GM12872 (cell line): Measurements from ENCODE around the gene MS4A10.

Experiments
- TF ChIP-seq, protein P1 (sequence below): IDR thresholded peaks from 3 replicates; pipeline ENCODE4 v1.5.1; 2011; ENCODE audit warnings: low read depth, mild to moderate bottlenecking, low read length, moderate library complexity; ENCODE audit not compliant: insufficient read depth

The MS4A10 gene

DNA sequence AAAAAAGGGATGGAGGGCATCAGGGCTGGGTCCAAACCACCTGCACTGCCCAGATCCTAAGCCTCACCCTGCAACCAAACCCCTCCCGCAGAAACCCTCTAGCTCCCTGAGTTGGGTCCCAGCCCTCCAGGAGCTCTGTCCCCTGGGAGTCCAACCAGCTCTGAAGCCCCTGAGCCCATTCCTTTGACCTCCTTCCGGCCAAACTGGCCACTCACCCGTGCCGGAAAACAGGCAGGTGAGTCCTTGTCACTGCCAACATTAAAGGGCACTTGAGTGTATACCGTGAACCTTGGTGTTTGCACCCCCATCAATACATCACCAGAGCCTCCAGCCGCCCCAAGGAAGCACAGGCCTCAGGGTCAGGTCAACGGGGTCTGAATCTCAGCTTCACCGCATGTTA, 16.9 kb upstream of the MS4A10 start:
- TF ChIP-seq, protein P1, sequence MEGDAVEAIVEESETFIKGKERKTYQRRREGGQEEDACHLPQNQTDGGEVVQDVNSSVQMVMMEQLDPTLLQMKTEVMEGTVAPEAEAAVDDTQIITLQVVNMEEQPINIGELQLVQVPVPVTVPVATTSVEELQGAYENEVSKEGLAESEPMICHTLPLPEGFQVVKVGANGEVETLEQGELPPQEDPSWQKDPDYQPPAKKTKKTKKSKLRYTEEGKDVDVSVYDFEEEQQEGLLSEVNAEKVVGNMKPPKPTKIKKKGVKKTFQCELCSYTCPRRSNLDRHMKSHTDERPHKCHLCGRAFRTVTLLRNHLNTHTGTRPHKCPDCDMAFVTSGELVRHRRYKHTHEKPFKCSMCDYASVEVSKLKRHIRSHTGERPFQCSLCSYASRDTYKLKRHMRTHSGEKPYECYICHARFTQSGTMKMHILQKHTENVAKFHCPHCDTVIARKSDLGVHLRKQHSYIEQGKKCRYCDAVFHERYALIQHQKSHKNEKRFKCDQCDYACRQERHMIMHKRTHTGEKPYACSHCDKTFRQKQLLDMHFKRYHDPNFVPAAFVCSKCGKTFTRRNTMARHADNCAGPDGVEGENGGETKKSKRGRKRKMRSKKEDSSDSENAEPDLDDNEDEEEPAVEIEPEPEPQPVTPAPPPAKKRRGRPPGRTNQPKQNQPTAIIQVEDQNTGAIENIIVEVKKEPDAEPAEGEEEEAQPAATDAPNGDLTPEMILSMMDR, result no peak

DNA sequence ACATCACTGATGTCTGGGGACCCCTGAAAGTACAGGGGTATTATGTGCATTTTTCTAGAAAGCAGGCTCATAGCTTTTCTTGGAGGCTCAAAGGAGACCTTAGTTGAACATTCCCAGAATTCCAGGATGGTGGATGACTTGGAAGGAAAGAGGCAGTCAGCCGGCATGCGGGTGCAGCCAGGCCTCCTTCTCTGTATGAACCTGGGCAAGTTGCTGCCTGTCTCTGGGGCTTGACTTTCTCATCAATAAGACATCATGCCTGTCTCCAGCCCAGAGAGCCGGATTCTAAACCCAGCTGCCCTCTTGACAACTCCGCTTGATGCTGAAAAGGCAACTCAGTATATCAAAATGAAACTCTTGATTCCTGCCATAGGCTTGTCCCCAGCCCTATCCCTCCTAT, 15.9 kb upstream of the MS4A10 start:
- TF ChIP-seq, protein P1, result no peak

DNA sequence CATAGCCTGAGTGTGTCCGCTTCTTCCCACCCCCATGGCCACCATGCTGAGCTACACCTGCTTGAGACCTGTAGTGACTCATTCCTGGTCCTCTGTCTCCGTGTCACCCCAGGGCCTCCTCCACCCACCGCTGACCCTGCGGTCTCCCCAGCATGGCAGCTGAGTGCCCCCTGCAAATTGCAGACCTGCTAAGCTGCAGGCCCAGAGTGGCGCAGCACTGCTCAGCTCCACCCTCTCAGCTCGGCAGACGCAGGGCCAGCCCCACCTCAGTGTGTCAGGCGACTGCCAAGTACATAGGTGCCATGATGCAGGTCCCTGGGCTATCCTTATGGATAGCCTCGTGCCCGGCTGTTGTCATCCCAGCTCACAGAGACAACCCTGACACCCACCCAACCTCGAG, 15.3 kb upstream of the MS4A10 start:
- TF ChIP-seq, protein P1, result no peak

DNA sequence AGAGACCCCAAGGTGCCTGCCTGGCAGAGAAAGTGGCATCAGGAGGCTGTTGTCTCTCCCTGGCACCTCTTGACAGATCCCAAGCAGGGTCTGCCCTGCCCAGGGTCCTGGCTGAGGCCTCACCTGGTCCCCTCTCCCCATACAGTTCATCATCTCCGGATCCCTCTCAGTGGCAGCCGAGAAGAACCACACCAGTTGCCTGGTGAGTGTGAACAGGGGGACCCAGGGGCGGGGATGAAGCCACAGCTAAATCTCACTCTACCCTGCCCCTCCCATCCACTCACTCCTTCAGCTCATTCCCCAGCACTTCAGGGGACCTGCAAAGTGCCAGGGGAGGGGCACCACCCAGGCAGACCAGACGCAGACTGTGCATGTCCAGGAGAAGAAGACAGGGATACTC, 14.0 kb upstream of the MS4A10 start:
- TF ChIP-seq, protein P1, result no peak

DNA sequence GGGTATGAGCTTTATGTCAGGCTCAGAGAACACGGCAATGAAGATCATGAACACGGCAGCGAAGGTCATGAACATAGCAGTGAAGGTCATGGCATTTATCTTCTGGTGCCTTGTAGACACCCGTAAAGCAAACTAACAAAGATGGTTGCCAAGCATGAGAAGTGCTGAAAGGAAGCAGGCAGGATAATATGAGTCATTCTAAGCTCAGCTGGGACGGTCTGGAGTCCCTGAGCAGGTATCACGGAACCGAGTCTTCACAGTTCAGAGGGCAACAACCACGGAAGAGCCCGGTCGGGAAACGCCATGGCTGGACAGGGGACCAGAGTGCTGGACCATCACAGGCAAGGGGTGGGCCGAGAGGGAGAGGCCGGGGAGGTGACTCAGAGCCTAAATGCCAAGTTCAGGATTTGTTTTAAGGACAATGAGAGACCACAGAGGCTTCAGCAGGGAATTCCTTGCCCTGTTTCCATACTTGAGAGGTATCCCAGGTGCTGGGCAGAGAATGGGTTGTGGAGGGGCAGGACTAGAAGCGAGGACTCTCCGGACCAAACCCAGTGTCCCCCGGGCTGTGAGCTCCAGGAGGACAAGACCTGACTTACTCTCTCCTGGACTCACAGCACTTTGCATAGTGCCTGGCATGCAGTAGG, 13.1 kb upstream of the MS4A10 start:
- TF ChIP-seq, protein P1, result no peak

DNA sequence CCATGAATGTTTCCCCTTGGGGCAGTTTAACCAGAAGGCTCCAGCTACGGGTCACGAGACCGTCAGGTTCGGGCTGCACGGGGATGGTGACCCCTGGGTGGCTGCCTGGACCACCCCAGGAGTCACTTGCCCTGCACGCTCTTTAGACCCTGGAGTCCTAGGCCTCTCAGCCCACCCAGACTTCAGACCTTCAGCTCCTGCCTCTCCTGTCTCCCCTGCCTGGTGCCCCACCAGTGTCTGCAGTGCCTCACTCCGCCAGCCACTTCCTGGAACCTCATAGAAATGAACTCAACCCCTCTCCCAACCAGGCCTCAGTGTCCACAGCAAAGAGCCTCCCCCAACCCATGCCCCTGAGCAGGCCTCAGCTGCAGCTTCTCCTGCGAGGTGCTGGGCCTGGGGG, 12.5 kb upstream of the MS4A10 start:
- TF ChIP-seq, protein P1, result no peak

DNA sequence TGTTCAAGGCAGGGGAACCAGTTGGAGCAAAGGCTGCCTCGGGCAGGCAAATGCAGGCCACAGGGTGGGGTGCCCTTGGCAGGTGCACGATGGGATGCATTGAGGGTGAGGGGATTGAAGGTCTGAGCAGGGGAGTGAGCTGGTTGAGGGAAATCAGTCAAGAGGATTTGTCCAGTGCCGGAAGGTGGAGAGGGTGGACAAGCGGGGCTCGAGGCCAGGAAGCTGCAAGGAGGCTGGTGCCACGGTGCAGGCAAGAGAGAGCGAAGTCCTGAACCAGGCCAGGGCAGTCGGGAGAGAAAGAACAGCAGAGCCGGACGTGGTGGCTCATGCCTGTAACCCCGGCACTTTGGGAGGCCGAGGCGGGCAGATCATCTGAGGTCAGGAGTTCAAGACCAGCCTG, 10.4 kb upstream of the MS4A10 start:
- TF ChIP-seq, protein P1, result no peak

DNA sequence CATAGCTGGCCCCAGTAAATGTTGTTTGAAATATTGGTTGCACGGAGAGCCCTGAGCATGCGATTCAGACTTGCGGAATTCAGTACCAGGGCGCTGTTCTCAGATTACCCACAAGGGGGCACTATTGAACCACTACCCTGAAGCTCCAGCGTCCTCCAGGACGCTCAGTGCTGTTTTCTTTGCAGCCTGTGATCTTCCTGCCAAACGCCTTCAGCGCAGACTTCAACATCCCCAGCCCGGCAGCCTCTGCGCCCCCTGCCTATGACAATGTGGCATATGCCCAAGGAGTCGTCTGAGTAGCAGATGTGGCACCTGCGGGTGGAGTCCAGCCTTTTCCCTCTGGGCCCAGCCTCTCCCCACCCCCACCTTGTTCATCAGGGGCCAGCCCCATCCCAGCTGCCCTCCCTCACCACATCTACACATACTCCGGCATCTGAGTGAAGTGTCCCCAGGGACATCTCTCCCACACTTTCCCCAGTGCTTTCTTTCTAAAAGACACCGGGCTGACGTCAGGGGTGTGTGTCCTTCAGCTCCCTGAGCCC, 9.6 kb upstream of the MS4A10 start:
- TF ChIP-seq, protein P1, result peak; percentile 97
